K562 (cell line): ENCODE results near the gene ADAM10. TPM values are rescaled to one million over a fixed set of nuclear protein-coding genes. Genes with fewer than 3 reads are reported as not detected.

Source experiments
- ATAC-seq: fragments of 200-7000 bp; cut with Tn5 transposase; 3 replicates; pipeline ENCODE4 v1.9.1; 2020; ENCODE audit warnings: moderate library complexity
- BruUV-seq: library from RNA; stranded (reverse); fragments of 400-500 nt; replicated peaks from 2 replicates; lab custom pipeline; 2021; lab: Mats Ljungman, UMichigan
- CTCF ChIA-PET: fragments of 300-600 bp; formaldehyde crosslinking; extraction: SDS; loops from one replicate; lab custom pipeline; 2021; ENCODE audit warnings: low intra/inter-chr PET ratio; lab: Yijun Ruan, JAX
- POLR2A ChIA-PET: fragments of 300-600, 350-650 bp; sonication (Branson Sonifier 250); formaldehyde crosslinking; extraction: SDS; loops from one replicate; lab custom pipeline; 2021; ENCODE audit warnings: antibody characterized with exemption, inconsistent platforms; lab: Yijun Ruan, JAX
- DNase-seq, 4 experiments: peaks; one replicate each; pipeline versions ENCODE4 v3.0.0 to v3.0.0-alpha.2; 2011 to 2018; ENCODE audit warnings: low spot score in 3 of 4, mixed read lengths in 3 of 4; ENCODE audit errors: extremely low read depth in 1 of 4
- FAIRE-seq: peaks from 2 replicates; lab custom pipeline; 2011; peaks lifted over from hg19 to GRCh38; lab: Jason Lieb, UNC
- H2AFZ ChIP-seq: 2 replicates; pipeline ENCODE4 v1.6.0; 2011; ENCODE audit warnings: low read depth, low read length, control low read depth, inconsistent platforms
- H3K27ac ChIP-seq: fragments of 200-600 bp; 3 replicates; pipeline ENCODE4 v1.8.0; 2011; ENCODE audit warnings: low read depth, mild to moderate bottlenecking, control low read depth, inconsistent platforms, low read length, moderate library complexity, mixed read lengths; ENCODE audit errors: extremely low read depth
- H3K27me3 ChIP-seq, 2 experiments: fragments of 300-600 bp in 1 of 2; 2 replicates in 1 of 2; 3 replicates in 1 of 2; pipeline versions ENCODE4 v1.6.0 to v1.8.0; 2011; ENCODE audit warnings: inconsistent platforms in 2 of 2, low read length in 2 of 2, mild to moderate bottlenecking in 1 of 2, mixed read lengths in 1 of 2, moderate library complexity in 1 of 2; ENCODE audit not compliant: control insufficient read depth in 2 of 2, insufficient read depth in 2 of 2
- H3K36me3 ChIP-seq: fragments of 300-600 bp; 3 replicates; pipeline ENCODE4 v1.8.0; 2011; ENCODE audit warnings: mild to moderate bottlenecking, low read length, inconsistent platforms; ENCODE audit not compliant: control insufficient read depth, insufficient read depth
- H3K4me1 ChIP-seq, 2 experiments: fragments of 200-600 bp in 1 of 2; replicated peaks in 1 of 2; 2 replicates in 1 of 2; 3 replicates in 1 of 2; pipeline versions ENCODE4 v1.5.1 to v1.8.0; 2011; ENCODE audit warnings: inconsistent platforms in 2 of 2, low read length in 2 of 2, mild to moderate bottlenecking in 1 of 2, mixed read lengths in 1 of 2, moderate library complexity in 1 of 2; ENCODE audit not compliant: control insufficient read depth in 2 of 2, insufficient read depth in 2 of 2
- H3K4me2 ChIP-seq: 2 replicates; pipeline ENCODE4 v1.6.1; 2011; ENCODE audit warnings: low read length, control low read depth, inconsistent platforms, mixed read lengths; ENCODE audit not compliant: insufficient read depth
- H3K4me3 ChIP-seq: fragments of 200-600 bp; sonication (generic), shearing (Covaris generic); 2 replicates; pipeline ENCODE4 v1.5.1; 2016; ENCODE audit warnings: control low read depth, inconsistent platforms
- H3K79me2 ChIP-seq: fragments of 200-600 bp; 3 replicates; pipeline ENCODE4 v1.8.0; 2011; ENCODE audit warnings: low read length, inconsistent platforms; ENCODE audit not compliant: control insufficient read depth, insufficient read depth
- H3K9ac ChIP-seq, 2 experiments: 2 replicates each; pipeline versions ENCODE4 v1.6.0 to v1.6.1; 2011; ENCODE audit warnings: low read depth in 2 of 2, low read length in 2 of 2, control low read depth in 1 of 2, inconsistent platforms in 1 of 2, mild to moderate bottlenecking in 1 of 2, mixed read lengths in 1 of 2; ENCODE audit not compliant: insufficient read depth in 1 of 2
- H3K9me1 ChIP-seq: one replicate; pipeline ENCODE4 v1.6.0; 2011; ENCODE audit warnings: inconsistent platforms, mild to moderate bottlenecking, low read length, moderate library complexity; ENCODE audit not compliant: control insufficient read depth, insufficient read depth
- H3K9me3 ChIP-seq: replicated peaks from 2 replicates; pipeline ENCODE4 v1.5.1; 2011; ENCODE audit warnings: low read depth, low read length, inconsistent platforms; ENCODE audit not compliant: control insufficient read depth, insufficient read depth
- H4K20me1 ChIP-seq: replicated peaks from 2 replicates; pipeline ENCODE4 v1.6.1; 2011; ENCODE audit warnings: low read length, inconsistent platforms, mixed read lengths; ENCODE audit not compliant: control insufficient read depth, insufficient read depth
- BRD4 ChIP-seq: fragments of 200-600 bp; sonication (generic); IDR thresholded peaks from 2 replicates; pipeline ENCODE4 v1.6.1; 2017; ENCODE audit warnings: inconsistent platforms
- BRD9 ChIP-seq: fragments of 450-650 bp; IDR thresholded peaks from 2 replicates; pipeline ENCODE4 v1.6.1; 2018; ENCODE audit warnings: low read depth; ENCODE audit not compliant: partially characterized antibody
- FOXA1 ChIP-seq: fragments of 450-650 bp; IDR thresholded peaks from 2 replicates; pipeline ENCODE4 v1.6.1; 2016; ENCODE audit warnings: mild to moderate bottlenecking, borderline replicate concordance
- JUNB ChIP-seq: fragments of 450-650 bp; formaldehyde crosslinking; conservative IDR thresholded peaks from 2 replicates; pipeline ENCODE4 v1.4.0; 2020; ENCODE audit warnings: mild to moderate bottlenecking
- MCM2 ChIP-seq: fragments of 450-650 bp; IDR thresholded peaks from 2 replicates; pipeline ENCODE4 v1.6.1; 2017; ENCODE audit warnings: low read depth, mild to moderate bottlenecking
- NUFIP1 ChIP-seq: fragments of 450-650 bp; IDR thresholded peaks from 2 replicates; pipeline ENCODE4 v1.6.1; 2018; ENCODE audit not compliant: partially characterized antibody
- RBM39 ChIP-seq: fragments of 200-400 bp; formaldehyde crosslinking; optimal IDR thresholded peaks from 2 replicates; pipeline ENCODE3; 2018; ENCODE audit warnings: low read depth, low read length
- SUPT5H ChIP-seq: fragments of 450-650 bp; IDR thresholded peaks from 2 replicates; pipeline ENCODE4 v1.6.1; 2016
- ZNF175 ChIP-seq: fragments of 200-800 bp; sonication (Bioruptor generic); IDR thresholded peaks from 2 replicates; pipeline ENCODE4 v1.6.1; 2016; ENCODE audit warnings: low read depth, mild to moderate bottlenecking, missing genetic modification characterization, missing compliant biosample characterization
- WGBS: fragments of 100-300 bp; shearing (Covaris generic); methylation state at CpG from one replicate; pipeline ENCODE4 v1.1.6; 2016; ENCODE audit warnings: low coverage, mixed read lengths; ENCODE audit not compliant: insufficient coverage; ENCODE audit errors: missing lambda C conversion rate; 5-methylcytosine and 5-hydroxymethylcytosine counted together
- in situ Hi-C: fragments of 300-500 bp; cut with MboI; formaldehyde crosslinking; loops from 4 replicates; pipeline ENCODE4 v1.15.0; 2018; ENCODE audit warnings: inconsistent platforms, mixed read lengths
- intact Hi-C: fragments of 100-400 bp; cut with micrococcal nuclease; formaldehyde crosslinking; loops from 2 replicates; pipeline ENCODE4 v1.14.2; 2022
- polyA plus RNA-seq, 8 experiments: library from polyadenylated mRNA; depleted of rRNA in 4 of 8; stranded (reverse) in 5 of 8; unstranded in 3 of 8; fragments of >200 nt; fragmentation: Nextera tagmentation in 2 of 8; fragmentation: Illumina TruSeq in 1 of 8; extraction: Ambion mirVana in 2 of 8; extraction: Trizol in 1 of 8; gene quantifications; 2 replicates each; pipeline versions ENCODE4 v1.2.1 to v1.2.3, GENCODE V29; 2011 to 2014; ENCODE audit warnings: inconsistent platforms in 1 of 8, missing spikeins in 1 of 8
- total RNA-seq, 7 experiments: library from RNA; depleted of rRNA in 6 of 7; stranded (reverse); fragments of >200 nt in 6 of 7; fragmentation: Illumina TruSeq in 2 of 7; extraction: Trizol in 2 of 7; gene quantifications; 2 replicates each; pipeline versions ENCODE4 v1.2.1 to v1.2.3, GENCODE V29; 2011 to 2021; ENCODE audit warnings: low replicate concordance in 1 of 7

Gene ADAM10
- total and polyA plus RNA-seq, 9 of the 15 experiments (the other 6 are each of a cell fraction or from before 2014, with no cell fraction given), result 11.9 to 152 (median 57.3) TPM

GRCh38 chr15:58571491-58571890 lies 178.0 kb downstream of the ADAM10 start (continued):
- TF ChIP-seq BRD4 (no peak), NUFIP1 (no peak), FOXA1 (no peak)
- TF ChIP-seq, all 486 proteins: peak for 0

- BruUV-seq, result no TSS peak
- 53% methylated on average over 1 of the region's 1 CpG for WGBS
- FAIRE-seq (no peak), ATAC-seq (no peak)
- no peaks in the 10 kb centered on the region for H3K36me3 ChIP-seq
- ChIA-PET POLR2A (interaction anchor here (1.2 to 1.3 kb wide), 2 partner anchors 155 to 201 kb away, joined by 3 read pairs; no protein-coding TSS in a partner anchor), CTCF (no interaction called here)
- H3K9me1 ChIP-seq, result no peaks in the 10 kb centered on the region
- intact Hi-C loops (no loop called here), in situ Hi-C loops (no loop called here)
- H3K9ac ChIP-seq, result no peak overlapping the region
- no peak overlapping the region for H3K4me3 ChIP-seq
- H3K79me2 ChIP-seq, result no peaks in the 10 kb centered on the region
- peaks cover 0 to 15% of the 10 kb centered on the region in 2 experiments; a peak in 4 of 5 replicates for H3K4me1 ChIP-seq
- no peaks in the 10 kb centered on the region for H4K20me1 ChIP-seq
- TF ChIP-seq ZNF175 (CRISPR knock-in tag) (no peak), SUPT5H (no peak), RBM39 (no peak), BRD9 (no peak), MCM2 (no peak), JUNB (CRISPR knock-in tag) (no peak)
- TF ChIP-seq, all 486 proteins: peak for 0
- Histone ChIP-seq H3K9me3 (no peaks in the 10 kb centered on the region), H3K4me2 (no peak overlapping the region), H3K27ac (no peak overlapping the region), H3K27me3 (no peaks in the 10 kb centered on the region), H2AFZ (peak overlapping the region; percentile 26)
- no peak for DNase-seq
Observed at GRCh38 chr15:58569455-58569854, 180.1 kb downstream of the ADAM10 start.
